GM23248 (cell line): ENCODE measurements around the gene MMP24OS.

Experiments used
- EZH2 ChIP-seq: fragments of 200-600 bp; sonication (generic); IDR thresholded peaks from 2 replicates; pipeline ENCODE4 v1.6.1; 2018; ENCODE audit warnings: antibody characterized with exemption, mild to moderate bottlenecking; ENCODE audit not compliant: insufficient read depth, poor library complexity, severe bottlenecking
- EZH2phosphoT487 ChIP-seq: fragments of 200-600 bp; sonication (generic); IDR thresholded peaks from 2 replicates; pipeline ENCODE4 v1.6.1; 2018; ENCODE audit warnings: antibody characterized with exemption, moderate library complexity, mild to moderate bottlenecking, low read depth; ENCODE audit not compliant: insufficient read depth

- TF ChIP-seq EZH2phosphoT487, result no peak
- TF ChIP-seq EZH2, result no peak
Measured at GRCh38 chr20:35274172-35275092, 3.5 kb downstream of the MMP24OS start.
